Ovary (tissue), 9 donors: ENCODE data around the gene SPACA4. TPM values are rescaled to one million over a fixed set of nuclear protein-coding genes. Genes with fewer than 3 reads are reported as not detected.

Source experiments
- DNase-seq, 5 donors: peaks; one replicate each; pipeline ENCODE4 v3.0.0-alpha.2; 2019 to 2020
- H3K27ac ChIP-seq, 2 donors: fragments of 200-600 bp; one replicate each; pipeline versions ENCODE4 v1.5.1 to v1.8.0; 2019 to 2022
- H3K27me3 ChIP-seq: fragments of 200-600 bp; one replicate; pipeline ENCODE4 v1.8.0; 2022
- H3K36me3 ChIP-seq: fragments of 200-600 bp; sonication (generic); one replicate; pipeline ENCODE4 v1.5.1; 2019
- H3K4me1 ChIP-seq: one replicate; pipeline ENCODE4 v1.8.1; 2013; ENCODE audit warnings: mild to moderate bottlenecking, moderate library complexity; ENCODE audit not compliant: insufficient read depth
- H3K4me3 ChIP-seq: fragments of 200-600 bp; sonication (generic); one replicate; pipeline ENCODE4 v1.5.1; 2017
- H3K9me3 ChIP-seq, 2 donors: fragments of 200-600 bp in 1 of 2; sonication (generic) in 1 of 2; one replicate each; pipeline versions ENCODE4 v1.5.1 to v1.8.1; 2013 to 2019; ENCODE audit warnings: mild to moderate bottlenecking in 1 of 2, moderate library complexity in 1 of 2
- CTCF ChIP-seq, 3 donors: fragments of 450-650 bp in 2 of 3; fragments of 200-600 bp in 1 of 3; IDR thresholded peaks; one replicate each; pipeline versions ENCODE4 v1.5.1 to v1.8.0; 2016 to 2022; ENCODE audit warnings: antibody characterized with exemption in 3 of 3, mild to moderate bottlenecking in 1 of 3
- EP300 ChIP-seq: sonication (generic); formaldehyde crosslinking; IDR thresholded peaks from one replicate; pipeline ENCODE4 v1.6.1; 2017; ENCODE audit warnings: antibody characterized with exemption
- POLR2A ChIP-seq: fragments of 450-650 bp; IDR thresholded peaks from one replicate; pipeline ENCODE4 v1.6.1; 2017; ENCODE audit warnings: antibody characterized with exemption, mild to moderate bottlenecking, moderate library complexity
- WGBS, 3 donors: extraction: QIAGEN DNeasy Blood & Tissue Kit in 1 of 3; methylation state at CpG; one replicate each; pipeline versions ENCODE4 v1.1.5 to v1.1.7; 2013 to 2017; 5-methylcytosine and 5-hydroxymethylcytosine counted together
- intact Hi-C, 4 donors: fragments of 100-400 bp; cut with DNase I; formaldehyde crosslinking; loops; one replicate each; pipeline versions ENCODE4 v1.11.0 to v1.15.1; 2022 to 2023
- polyA plus RNA-seq, 2 donors: library from polyadenylated mRNA; stranded (reverse); fragments of 200-250 nt in 1 of 2; fragments of 350-450 nt in 1 of 2; fragmentation: Illumina TruSeq in 1 of 2; extraction: RNeasy Lipid Tissue Mini Kit (QIAGEN cat#74804) in 1 of 2; gene quantifications; one replicate each; pipeline ENCODE4 v1.2.3, GENCODE V29; 2013 to 2014
- total RNA-seq, 7 donors: library from RNA; depleted of rRNA in 2 of 7; stranded (reverse); fragments of >200 nt in 2 of 7; fragmentation: NEBNext Ultra II Directional in 3 of 7; extraction: Animal tissue kit (Norgen Biotek cat#: 25700) in 3 of 7; gene quantifications; one replicate each; pipeline versions ENCODE4 v1.1.0 to v1.2.4, GENCODE V29; 2016 to 2023
- donor health status: DM: no; HTN: no; CAD: no; lungs with moderate emphysema.
- donor health status: DM: no; HTN: no; CAD: no.
- donor health status: Bipolar disorder and iron deficiency.
- donor health status: DM: yes; HTN: yes; CAD: no.
- donor health status: DM: no; HTN: no; CAD: no.
- donor health status: DM: yes; HTN: yes; CAD: no.

The SPACA4 gene
- total and polyA plus RNA-seq, 9 donors: not detected

- no peak overlapping the region for H3K27ac ChIP-seq
- H3K4me1 ChIP-seq: no peaks in the 10 kb centered on the region
- H3K4me3 ChIP-seq: no peak overlapping the region
- intact Hi-C loops: loop anchor here in 2 of 4 donors (10.0 kb wide), 2 partner anchors 127 to 287 kb away; partner anchors contain the start of gene EMP3 (in 1 of the 2)
- TF ChIP-seq EP300 (no peak), CTCF (IDR thresholded peaks at IDR 0.05) (no peak)
- H3K36me3 ChIP-seq: no peaks in the 10 kb centered on the region
- DNase-seq: no peak
- no peaks in the 10 kb centered on the region for H3K9me3 ChIP-seq
- H3K27me3 ChIP-seq: no peaks in the 10 kb centered on the region
- WGBS, 3 donors: 81 to 85% (median 83%) methylated on average over 14 of the region's 14 CpGs
These were observed 5.3 kb downstream of the SPACA4 start for GRCh38 chr19:48611872-48612271.

GRCh38 chr19:48613024-48613851, 6.7 kb downstream of the SPACA4 start:
- DNase-seq: peak in 1 of 5 donors; percentile 54
- H3K36me3 ChIP-seq: no peaks in the 10 kb centered on the region
- no peaks in the 10 kb centered on the region for H3K27me3 ChIP-seq
- H3K4me3 ChIP-seq: no peak overlapping the region
- no peak overlapping the region for H3K27ac ChIP-seq
- no peaks in the 10 kb centered on the region for H3K9me3 ChIP-seq
- WGBS, 3 donors: 71 to 82% (median 81%) methylated on average over 36 to 39 of the region's 39 CpGs
- TF ChIP-seq CTCF (IDR thresholded peaks at IDR 0.05): no peak
- no peak for TF ChIP-seq POLR2A
- TF ChIP-seq EP300: no peak
- peaks cover 4% of the 10 kb centered on the region for H3K4me1 ChIP-seq
- intact Hi-C loops: loop anchor here in 2 of 4 donors (10.0 kb wide), 2 partner anchors 128 to 288 kb away; partner anchors contain the start of gene EMP3 (in 1 of the 2)

GRCh38 chr19:48613852-48614435, 7.4 kb downstream of the SPACA4 start:
- Histone ChIP-seq H3K27me3 (no peaks in the 10 kb centered on the region), H3K4me3 (no peak overlapping the region), H3K36me3 (no peaks in the 10 kb centered on the region), H3K9me3 (no peaks in the 10 kb centered on the region), H3K27ac (no peak overlapping the region), H3K4me1 (peaks cover 4% of the 10 kb centered on the region)
- TF ChIP-seq EP300 (no peak), CTCF (IDR thresholded peaks at IDR 0.05) (no peak)
- WGBS, 3 donors: 42 to 50% (median 45%) methylated on average over 13 of the region's 13 CpGs
- intact Hi-C loops: loop anchor here in 2 of 4 donors (10.0 kb wide), 2 partner anchors 129 to 289 kb away; partner anchors contain the start of gene EMP3 (in 1 of the 2)
- no peak for DNase-seq

GRCh38 chr19:48614436-48615230, 8.1 kb downstream of the SPACA4 start, which contains the start of gene FAM83E:
FAM83E (minus strand) TSS chr19:48615076; CDS start chr19:48613372, 1,704 bp downstream.
- DNase-seq: peak in 3 of 5 donors; percentile 42 to 53 (median 53)
- intact Hi-C loops: loop anchor here in 2 of 4 donors (10.0 kb wide), 2 partner anchors 130 to 290 kb away; partner anchors contain the start of gene EMP3 (in 1 of the 2)
- Histone ChIP-seq H3K27me3 (no peaks in the 10 kb centered on the region), H3K9me3 (no peaks in the 10 kb centered on the region), H3K27ac (no peak within 1 kb of the TSS), H3K4me1 (peaks cover 4% of the 10 kb centered on the region), H3K36me3 (no peaks in the 10 kb centered on the region), H3K4me3 (no peak within 1 kb of the TSS)
- 38 to 47% (median 38%) methylated on average over 29 to 31 of the region's 31 CpGs for WGBS, 3 donors
- TF ChIP-seq CTCF (IDR thresholded peaks at IDR 0.05) (no peak), EP300 (no peak), POLR2A (no peak)
